ENCODE measurements around the gene MYLK.
A peak's percentile ranks its signal among the peaks of the same experiment; 100 is the strongest.

The MYLK gene

DNA sequence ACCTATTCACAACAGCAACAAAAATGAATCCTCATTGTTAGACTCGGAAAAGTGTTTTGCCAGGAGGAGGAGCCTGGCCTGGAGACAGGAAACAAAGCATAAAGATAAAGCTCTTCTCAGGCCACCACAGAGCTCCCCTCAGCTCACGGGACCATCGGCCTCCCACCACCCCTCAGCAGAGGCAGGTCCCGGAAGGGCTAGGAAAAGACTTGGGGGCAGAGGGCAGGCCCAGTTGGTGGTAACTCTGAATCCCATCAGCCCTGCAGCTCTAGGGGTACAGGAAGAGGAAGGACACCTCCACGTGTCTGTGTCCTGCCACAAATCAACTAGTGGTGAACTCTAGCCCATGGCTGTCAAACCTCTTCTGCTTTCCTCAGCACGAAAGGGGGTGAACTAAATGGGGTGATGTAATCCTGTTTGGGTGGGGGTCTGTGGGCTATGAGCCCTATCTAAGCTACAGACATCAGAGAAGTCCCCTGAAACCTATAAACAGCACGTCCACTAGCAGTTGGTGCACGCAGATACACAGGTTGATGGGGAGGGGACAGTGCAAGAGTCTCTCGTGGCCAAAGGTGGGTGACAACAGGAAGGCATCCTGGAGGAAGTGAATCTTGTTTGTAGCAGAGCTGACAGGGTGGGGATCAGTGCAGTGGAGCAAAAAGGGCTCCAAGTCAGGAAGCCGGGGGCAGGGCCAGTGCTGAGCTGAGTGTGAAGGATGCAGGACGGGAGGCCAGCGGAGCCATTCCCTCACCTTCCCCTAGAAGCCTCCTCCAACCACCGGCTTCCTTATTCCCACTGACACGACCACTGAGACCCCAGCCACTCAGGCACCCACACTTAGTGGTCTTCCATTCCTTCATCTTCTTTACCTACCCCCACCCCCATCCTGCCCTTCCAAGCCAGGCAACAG lies 188.1 kb downstream of the MYLK start:
- no peak for DNase-seq (ENCODE audit: low read depth)

DNA sequence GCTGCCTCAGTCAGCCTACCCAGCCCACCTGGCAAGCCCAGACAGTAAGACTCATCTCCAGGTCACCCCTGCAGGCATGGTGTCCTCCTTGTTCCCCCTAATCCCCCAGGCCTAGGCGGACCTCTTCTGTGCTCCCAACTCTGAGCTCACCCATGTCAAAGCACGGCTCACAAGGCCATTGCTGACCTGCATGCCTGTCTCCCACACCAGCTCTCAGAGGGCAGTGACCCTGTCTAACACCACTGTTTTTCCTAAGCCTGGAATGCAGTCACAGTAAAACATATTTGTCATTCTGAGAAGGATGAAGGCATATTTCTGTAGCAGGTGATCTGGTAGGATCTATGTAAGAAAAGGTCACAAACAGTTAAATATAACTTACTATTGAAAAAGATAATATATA lies 189.0 kb downstream of the MYLK start:
- no peak for DNase-seq (ENCODE audit: low read depth)

DNA sequence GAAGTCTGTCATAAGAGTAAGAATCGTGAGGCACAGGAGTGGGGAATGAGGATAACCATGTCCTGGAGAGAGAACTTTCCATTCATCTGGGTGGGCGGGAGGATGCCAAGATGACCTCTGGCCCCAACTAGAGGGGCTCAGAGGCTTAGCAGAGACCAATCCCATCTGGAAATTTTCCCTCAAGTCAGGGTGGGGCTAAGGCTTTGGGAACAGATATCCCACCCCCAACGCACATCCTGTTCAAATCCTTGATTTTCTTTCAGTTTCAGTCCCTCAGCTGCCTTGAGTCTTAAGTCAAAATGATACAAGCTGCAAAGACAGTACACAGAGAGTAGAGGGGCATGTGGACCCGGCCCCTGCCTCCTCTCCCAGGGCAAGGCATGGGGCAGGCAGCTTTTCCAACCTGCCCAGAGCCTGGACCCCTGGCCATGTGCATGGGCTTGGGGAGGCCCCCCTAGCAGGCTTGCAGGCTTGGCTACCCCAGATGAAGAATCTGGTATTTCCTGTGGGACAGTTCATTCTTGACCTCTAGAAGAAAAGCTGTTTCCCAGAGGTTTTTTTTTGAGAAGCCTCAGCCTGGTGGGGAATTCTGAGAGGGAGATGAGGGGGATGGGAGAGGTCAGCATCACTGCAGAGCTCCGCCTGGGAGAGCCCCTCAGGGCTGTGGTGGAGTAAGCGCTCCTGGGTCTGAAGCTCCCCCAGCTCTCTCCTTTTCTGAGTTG lies 189.6 kb downstream of the MYLK start:
- no peak for DNase-seq (ENCODE audit: low read depth)

DNA sequence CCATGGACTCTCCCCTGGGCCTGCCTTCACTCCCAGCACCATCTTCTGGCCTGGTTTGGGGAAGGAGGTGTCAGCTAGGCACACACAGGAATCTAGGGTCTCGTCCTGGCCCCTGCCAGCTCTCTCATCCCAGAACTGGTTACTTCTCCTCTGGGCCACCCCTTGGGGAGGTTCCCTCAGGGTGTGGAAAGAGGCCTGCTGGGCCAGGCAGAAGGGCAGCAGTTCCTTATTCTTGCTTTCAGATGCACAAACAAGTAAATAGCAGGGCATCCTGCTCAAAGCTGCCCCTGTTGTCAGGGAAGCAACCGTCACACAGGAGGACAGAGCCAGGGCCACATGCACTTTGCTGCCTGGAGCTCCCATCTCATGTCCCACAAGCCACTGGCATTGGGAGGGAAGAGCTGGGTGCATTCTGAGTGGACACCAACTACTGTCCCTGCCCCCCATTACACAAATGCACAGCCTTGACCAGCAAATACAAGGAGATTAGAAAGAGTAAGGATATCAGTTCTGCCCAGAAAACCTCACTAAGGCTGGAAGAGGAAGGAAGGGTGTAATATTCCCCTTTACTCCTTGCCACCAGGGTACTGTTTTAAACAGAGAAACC lies 190.4 kb downstream of the MYLK start:
- no peak for DNase-seq (ENCODE audit: low read depth)

DNA sequence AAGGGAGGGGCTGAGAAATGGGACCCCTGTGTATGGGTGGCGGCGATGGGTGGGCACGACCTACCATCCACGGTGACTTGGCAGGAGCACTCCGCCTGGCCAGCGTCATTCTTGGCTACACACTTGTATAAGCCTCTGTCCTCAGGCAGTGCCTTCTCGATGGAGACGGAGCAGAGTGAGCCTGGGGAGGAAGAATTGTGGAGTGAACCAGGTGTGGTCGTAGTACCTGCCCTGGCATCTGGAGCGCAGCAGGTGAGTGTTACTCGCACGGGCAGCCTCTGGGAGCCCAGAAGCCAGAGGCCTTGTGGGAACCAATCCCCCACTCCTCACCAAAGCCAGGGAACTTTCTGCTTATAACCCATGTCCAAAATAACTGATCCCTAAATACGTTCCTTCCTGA lies 191.5 kb downstream of the MYLK start:
- DNase-seq (ENCODE audit: low read depth), result no peak

DNA sequence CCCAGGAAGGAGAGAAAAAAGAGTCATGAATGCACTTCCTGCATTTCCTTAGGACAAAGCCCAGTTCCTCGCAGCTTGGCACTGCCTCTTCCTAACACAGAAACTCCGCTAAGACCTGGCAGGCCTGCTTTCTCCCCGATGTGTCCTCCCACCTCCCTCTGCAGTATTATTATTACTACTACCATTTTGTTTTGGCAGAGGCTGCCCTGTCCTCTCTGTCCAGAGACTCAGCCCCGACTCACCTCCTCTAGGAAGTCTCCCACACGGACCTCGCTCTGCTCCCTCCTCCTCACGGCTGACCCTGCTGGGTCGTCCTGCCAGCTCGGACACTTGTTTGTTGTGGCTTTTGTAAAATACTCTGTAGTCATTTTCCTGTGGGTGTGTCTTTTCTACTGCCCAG lies 192.1 kb downstream of the MYLK start:
- no peak for DNase-seq (ENCODE audit: low read depth)

DNA sequence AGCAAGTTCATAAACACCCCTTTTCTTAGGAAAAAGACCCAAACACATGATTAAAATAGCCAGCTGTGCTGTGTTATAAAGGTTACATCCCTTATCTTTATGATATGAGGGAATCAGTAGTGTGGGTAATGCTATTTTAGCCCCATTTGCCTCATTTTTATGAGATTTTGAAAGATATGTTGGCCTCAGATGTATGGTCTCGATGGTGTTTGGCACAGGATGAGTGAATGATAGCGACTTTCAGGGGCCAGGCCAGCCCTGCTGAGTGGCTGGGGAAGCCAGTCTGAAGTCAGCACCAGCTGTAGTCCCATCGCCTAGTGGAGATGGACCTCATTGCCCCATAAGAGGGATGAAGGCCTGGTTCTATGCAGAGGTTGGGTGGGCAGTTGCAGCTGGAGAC lies 194.3 kb downstream of the MYLK start:
- no peak for DNase-seq (ENCODE audit: low read depth)

DNA sequence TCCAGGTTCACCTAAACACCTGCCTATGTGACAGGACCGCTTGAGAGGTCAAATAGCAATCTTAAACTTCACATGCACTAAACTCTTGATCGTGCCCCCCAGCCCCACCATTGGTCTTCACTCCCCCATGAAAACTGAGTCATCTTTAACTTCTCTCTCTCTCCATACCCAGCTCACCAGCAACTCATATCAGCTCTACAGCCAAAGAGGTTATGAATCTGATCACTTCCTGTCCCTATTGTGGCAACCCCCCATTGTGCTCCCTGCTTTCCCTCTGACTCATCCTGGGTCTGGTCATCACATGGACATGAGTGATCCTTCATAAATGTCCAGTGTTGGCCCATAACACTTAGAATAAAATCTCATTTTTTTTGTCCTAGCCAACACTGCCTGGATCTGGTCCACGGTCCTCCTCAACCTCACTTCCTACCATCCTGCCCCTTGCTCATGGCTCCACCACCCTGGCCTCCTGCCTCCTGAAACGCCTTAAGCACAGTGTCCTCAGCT lies 195.8 kb downstream of the MYLK start:
- DNase-seq (ENCODE audit: low read depth), result peak; percentile 89

DNA sequence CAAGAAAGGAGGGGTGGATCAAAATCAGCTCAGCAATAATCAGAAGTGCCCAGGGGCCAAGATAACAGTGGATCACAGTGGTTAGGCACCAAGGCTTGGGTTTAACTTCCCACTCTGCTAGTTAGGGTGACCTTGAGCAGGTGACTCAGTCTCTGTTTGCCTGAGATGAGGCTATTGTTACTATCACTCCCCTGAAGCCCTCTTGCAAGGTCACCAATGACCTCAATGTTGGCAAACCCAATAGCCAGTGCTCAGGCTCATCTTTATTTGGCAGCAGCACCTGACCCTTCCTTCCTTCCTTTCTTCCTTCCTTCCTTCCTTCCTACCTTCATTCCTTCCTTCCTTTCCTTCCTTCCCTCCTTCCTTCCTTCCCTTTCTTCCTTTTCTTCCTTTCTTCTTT lies 196.8 kb downstream of the MYLK start:
- DNase-seq (ENCODE audit: low read depth), result no peak

DNA sequence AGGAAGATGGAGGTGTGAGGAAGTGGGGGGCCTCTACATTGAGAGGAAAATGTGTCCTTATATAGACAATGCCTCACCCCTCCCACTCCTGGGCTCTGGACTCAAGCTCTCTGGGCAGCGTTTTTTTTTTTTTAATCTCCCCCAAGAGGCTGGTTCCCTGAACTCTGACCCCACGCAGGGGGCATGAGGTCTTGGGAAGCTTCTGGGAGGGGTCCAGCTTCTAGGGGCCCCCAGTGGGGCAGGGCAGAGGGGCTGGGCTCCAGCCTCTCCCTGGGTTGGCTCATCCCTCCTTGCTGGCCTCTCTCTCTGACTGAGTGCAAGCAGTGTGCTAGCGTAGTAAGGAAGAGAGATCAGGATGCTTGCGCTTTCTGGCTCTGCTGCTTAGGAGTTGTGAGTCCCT lies 197.9 kb downstream of the MYLK start:
- peak; percentile 9 for DNase-seq (ENCODE audit: low read depth)

DNA sequence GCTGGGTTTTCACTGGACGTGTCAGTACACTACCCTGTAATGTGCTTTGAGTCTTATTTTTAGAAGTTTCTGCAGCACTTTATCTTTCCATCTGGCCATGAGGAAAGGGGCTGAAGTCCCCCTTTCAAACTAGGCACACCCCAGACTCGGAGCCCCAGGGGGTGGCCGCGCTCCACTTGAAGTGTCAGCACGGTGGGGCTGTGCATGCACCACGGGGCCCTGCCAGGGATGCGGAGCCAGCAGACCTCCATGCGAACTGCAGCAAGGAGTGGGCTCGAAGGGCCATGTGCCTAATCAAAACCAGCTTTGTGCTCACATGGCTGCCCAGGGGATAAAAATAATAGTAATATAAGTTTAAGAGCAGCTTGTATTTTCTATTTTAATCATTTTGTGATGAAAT lies 198.4 kb downstream of the MYLK start:
- DNase-seq (ENCODE audit: low read depth), result no peak

DNA sequence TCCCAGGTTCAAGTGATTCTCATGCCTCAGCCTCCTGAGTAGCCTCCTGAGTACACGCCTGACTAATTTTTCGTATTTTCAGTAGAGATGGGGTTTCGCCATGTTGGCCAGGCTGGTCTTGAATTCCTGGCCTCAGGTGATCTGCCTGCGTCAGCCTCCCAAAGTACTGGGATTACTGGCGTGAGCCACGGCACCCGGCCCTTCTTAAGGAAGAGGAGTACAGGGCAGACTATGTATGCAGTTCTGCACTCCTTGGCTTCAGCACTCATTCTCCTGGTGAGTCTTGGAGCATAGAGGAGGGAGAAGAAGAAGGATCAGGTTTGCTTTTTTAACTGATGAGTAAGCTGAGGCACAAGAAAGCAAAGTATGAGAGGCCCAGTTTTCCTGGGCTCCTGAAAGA lies 199.5 kb downstream of the MYLK start:
- DNase-seq (ENCODE audit: low read depth), result no peak

DNA sequence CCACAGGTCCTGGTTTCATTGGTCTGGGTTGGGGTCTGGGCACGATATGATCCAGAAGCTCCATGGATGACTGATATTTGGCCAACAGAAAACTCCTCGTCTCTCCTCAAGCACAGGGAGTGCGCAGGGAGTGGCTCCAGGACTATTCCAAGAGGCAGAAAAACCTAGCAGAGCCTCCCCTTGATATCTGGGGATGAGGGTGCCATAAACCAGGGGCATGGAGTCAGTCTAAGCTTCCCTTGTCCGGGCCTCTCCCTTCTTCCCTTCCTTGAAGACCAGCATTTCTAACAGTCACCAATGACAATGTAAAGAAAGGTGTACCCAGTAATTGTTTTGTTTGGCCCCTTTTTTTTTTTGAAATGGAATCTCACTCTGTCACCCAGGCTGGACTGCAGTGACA lies 199.9 kb downstream of the MYLK start:
- DNase-seq (ENCODE audit: low read depth), result no peak

DNA sequence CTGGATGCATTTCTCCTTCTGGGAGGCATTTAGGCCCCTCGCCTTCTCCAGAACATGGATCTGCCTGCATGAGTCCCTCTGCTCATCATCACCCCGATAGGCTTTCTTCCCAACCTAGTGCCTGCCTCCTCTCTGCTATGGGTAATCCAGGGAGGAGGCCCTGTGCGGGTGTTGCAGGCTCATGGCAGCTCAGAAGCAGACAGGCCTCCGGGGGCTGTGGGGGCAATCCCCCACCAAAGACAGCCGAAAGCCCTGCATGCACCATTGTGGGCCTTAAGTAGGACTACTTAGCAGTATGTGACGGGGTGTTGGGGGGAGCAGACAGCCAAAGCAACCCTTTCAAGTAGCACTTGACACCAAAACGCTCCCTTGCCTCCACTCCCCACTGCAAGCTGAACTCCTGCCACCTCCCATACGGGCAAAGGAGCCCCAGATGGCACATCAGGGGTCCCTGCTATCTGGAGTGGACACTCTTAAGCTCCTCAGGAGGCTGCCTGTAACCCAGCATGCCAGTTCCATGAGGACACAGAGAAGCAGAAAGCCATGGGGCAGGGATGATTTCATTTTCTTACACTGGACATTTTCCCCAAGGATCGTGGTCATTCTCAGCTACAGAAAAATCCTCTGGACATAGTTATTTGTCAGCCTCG lies 200.5 kb downstream of the MYLK start:
- no peak for DNase-seq (ENCODE audit: low read depth)

DNA sequence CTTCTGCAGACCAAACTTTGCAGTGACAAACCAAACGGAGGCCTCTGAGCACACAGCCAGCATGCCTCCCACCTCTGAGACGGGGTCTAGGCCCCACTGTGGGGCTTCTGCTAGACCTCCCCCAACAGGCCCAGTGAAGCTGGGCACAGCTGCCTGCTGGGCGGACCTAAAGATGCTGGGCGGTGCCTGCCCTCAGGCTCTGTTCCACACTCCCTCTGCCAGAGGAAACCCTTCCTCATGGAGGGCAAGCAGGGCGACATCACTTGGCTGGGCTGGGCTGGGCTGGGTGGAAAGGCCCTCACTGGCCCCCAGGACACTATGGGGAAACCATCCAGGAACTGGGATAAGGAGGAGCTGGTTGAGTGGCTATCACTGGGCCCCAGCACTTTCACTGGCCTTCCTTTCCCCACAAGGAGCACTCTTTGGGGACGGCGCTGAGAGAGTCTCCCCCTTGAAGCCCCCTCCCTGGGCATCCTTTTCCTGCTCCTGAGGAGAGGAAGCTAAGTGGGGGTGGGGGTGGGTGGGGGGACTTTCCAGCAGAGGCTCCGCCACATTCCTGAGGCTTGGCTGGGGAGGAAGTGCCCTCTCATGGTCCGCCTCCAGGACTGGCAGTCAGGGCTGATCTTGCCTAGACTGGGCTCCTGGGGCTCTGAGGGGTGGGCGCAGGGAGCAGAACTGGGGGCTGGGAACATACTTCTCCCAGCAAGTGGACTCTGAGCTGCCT lies 201.2 kb downstream of the MYLK start:
- no peak for DNase-seq (ENCODE audit: low read depth)

DNA sequence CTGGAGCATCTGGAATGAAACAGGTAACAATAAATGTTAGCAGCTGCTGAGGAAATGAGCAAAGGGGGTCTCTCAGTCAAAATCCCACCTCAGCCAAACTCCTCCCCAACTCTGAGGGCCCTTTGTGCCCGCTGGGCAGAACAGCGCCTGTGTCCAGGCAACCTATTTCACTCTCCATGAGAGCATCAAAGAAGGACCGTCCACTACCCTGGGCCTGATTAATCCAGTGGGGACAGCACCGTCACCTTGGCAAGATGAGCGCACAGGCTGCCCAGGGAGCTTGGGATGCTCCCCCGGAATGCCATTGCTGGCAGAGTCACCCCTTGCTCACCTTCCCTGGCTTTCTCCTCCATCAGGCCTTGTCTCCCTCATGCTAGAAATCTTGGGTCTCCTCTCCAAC lies 201.8 kb downstream of the MYLK start:
- no peak for DNase-seq (ENCODE audit: low read depth)

DNA sequence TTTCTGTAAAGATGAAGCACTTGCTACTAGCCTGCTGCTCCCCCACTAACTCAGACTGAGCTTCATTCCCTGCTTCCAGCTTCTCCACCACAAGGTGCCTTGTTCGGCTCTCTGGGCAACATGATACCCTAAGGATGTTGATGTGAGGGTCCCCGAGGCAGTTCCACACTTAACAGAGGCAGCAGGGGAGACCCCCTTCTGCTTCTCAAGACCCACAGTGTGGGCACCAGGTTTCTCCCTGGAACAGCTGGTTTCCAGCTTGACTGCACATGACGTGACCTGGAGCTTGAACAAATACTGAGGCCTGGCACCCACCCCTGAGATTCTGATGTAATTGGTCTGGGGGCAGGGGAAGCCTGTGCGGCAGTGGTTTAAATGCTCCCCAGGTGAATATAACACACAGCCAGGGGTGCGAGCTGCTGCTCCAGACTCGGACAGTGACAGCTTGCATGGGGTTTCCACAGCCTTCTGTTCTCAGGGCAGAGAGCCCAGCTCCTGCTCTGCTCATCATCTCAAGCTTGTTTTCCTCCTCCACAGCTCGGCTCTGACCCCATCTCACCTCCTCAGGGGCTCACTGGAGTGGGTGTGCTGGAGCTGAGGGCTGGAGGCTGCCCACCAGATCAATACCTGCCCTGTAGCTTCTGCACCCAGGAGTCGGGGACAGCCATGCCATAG lies 204.3 kb downstream of the MYLK start:
- no peak for DNase-seq (ENCODE audit: low read depth)

DNA sequence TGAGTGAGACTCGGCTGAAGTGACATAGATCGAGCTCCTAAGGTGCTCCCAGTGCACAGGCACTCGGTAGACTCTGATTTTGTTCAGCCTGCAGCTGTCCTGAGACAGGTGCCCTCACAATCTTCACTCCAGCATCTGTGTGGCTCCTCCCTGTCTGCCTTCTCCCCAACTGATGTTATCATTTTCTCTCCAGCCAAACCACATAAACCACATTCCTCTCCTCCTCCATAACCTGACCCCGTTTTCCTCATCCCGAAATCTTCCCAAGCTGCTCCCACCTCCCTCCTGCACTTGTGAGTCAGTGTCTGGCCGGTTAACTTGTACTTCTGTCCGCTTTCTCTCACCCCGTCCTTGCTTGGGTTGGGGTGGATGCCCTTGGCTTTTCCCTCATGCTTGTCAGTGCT lies 206.0 kb downstream of the MYLK start:
- peak; percentile 44 for DNase-seq (ENCODE audit: low read depth)

DNA sequence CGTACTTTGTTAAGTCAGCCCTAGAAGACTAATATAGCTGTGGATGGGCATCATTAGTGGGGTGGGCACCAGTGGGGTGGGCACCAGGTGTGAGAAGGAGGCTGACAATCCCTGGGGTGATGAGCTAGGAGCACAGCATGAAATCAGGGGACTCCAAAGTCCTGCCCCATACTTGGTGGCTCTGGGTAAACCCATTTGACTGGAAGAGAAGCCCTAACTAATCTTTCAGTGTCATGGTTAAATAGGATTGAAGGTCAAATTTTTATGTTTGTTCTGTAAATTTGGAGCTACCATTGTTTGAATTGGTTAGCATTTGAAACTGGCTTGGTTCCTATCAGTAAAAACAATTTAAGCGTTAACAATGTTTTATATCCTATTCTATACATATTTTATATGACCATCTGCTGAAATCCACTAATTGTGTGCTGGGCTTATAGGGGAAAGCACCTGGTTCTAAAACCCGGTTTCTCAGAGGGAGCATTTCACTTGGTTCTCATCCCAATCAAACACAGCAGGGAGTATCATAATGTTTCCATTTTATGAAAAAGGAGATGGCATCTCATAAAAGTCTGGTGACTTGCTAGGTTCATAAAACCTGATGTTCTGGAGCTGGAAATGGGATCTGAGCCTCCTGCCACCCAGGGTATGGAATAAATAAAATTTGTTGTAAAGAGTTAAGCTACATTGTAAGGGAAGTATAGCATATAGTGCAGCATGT lies 211.5 kb downstream of the MYLK start:
- DNase-seq (ENCODE audit: low read depth), result no peak

DNA sequence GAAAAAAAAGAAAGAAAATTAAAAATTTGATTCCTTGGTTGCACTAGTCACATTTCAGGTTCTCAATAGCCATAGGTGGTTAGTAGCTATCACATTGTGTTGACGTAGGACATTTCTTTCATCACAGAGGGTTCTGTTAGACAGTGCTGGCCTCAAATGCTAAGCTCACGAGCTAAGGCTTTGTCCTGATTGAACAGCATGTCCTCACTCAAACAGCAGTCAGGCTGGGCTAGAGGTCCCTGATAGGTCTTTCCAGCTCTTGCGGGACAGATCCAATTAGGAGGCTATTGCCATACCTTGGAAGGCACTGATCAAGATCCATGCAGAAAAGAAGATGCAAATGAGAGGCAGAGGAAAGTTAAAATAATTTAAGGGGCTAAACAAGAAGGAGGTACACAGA lies 213.4 kb downstream of the MYLK start:
- DNase-seq (ENCODE audit: low read depth), result no peak
